CD14-positive monocyte (primary cell): ENCODE results near the gene FGF19. TPM values are rescaled to one million over a fixed set of nuclear protein-coding genes. Genes with fewer than 3 reads are reported as not detected.

ENCODE experiments used
- DNase-seq, 3 donors: peaks; one replicate each; pipeline ENCODE4 v3.0.0-alpha.2; 2011 to 2022
- H2AFZ ChIP-seq: 2 replicates; pipeline ENCODE4 v1.6.0; 2012; ENCODE audit warnings: mild to moderate bottlenecking, low read depth, low read length, inconsistent platforms; ENCODE audit not compliant: insufficient read depth, poor library complexity, severe bottlenecking
- H3K27ac ChIP-seq, 2 donors: 1 replicate in 1 of 2; 2 replicates in 1 of 2; pipeline ENCODE4 v1.5.1; 2012 to 2013; ENCODE audit warnings: low read length in 2 of 2, control low read depth in 1 of 2, inconsistent platforms in 1 of 2, low read depth in 1 of 2, mild to moderate bottlenecking in 1 of 2
- H3K27me3 ChIP-seq, 2 donors: one replicate each; pipeline versions ENCODE4 v1.6.0 to v1.6.1; 2011 to 2013; ENCODE audit warnings: low read length in 2 of 2; ENCODE audit not compliant: control insufficient read depth in 2 of 2, insufficient read depth in 2 of 2
- H3K36me3 ChIP-seq, 2 donors: replicated peaks in 1 of 2; 1 replicate in 1 of 2; 2 replicates in 1 of 2; pipeline versions ENCODE4 v1.5.1 to v1.6.1; 2012 to 2013; ENCODE audit warnings: low read length in 2 of 2, control low read depth in 1 of 2, inconsistent platforms in 1 of 2, mild to moderate bottlenecking in 1 of 2; ENCODE audit not compliant: insufficient read depth in 2 of 2, control insufficient read depth in 1 of 2
- H3K4me1 ChIP-seq, 2 donors: 1 replicate in 1 of 2; 2 replicates in 1 of 2; pipeline versions ENCODE4 v1.5.1 to v1.6.1; 2012 to 2013; ENCODE audit warnings: low read length in 2 of 2, control low read depth in 1 of 2, inconsistent platforms in 1 of 2, mild to moderate bottlenecking in 1 of 2, moderate library complexity in 1 of 2; ENCODE audit not compliant: insufficient read depth in 2 of 2, control insufficient read depth in 1 of 2
- H3K4me2 ChIP-seq: replicated peaks from 2 replicates; pipeline ENCODE3; 2012; ENCODE audit warnings: low read length, moderate library complexity, mild to moderate bottlenecking; ENCODE audit not compliant: poor library complexity, severe bottlenecking; ENCODE audit errors: extremely low read depth
- H3K4me3 ChIP-seq, 3 experiments: fragments of 200-600 bp in 1 of 3; sonication (generic) in 1 of 3; replicated peaks in 1 of 3; 1 replicate in 2 of 3; 2 replicates in 1 of 3; pipeline ENCODE4 v1.5.1; 2011 to 2013; ENCODE audit warnings: low read length in 3 of 3, mild to moderate bottlenecking in 3 of 3, control low read depth in 2 of 3, low read depth in 2 of 3, inconsistent platforms in 1 of 3, moderate library complexity in 1 of 3
- H3K79me2 ChIP-seq: 2 replicates; pipeline ENCODE4 v1.6.0; 2012; ENCODE audit warnings: mild to moderate bottlenecking, control low read depth, inconsistent platforms, low read length, moderate library complexity; ENCODE audit not compliant: insufficient read depth
- H3K9ac ChIP-seq: 2 replicates; pipeline ENCODE4 v1.6.0; 2017; ENCODE audit warnings: low read length, mild to moderate bottlenecking; ENCODE audit not compliant: insufficient read depth, poor library complexity, severe bottlenecking
- H3K9me3 ChIP-seq, 2 donors: replicated peaks in 1 of 2; 1 replicate in 1 of 2; 2 replicates in 1 of 2; pipeline versions ENCODE4 v1.5.1 to v1.6.1; 2012 to 2013; ENCODE audit warnings: low read length in 2 of 2, control low read depth in 1 of 2; ENCODE audit not compliant: control insufficient read depth in 1 of 2, insufficient read depth in 1 of 2
- H4K20me1 ChIP-seq: 2 replicates; pipeline ENCODE4 v1.6.0; 2012; ENCODE audit warnings: mild to moderate bottlenecking, low read length, control low read depth, moderate library complexity; ENCODE audit not compliant: insufficient read depth
- H3K27ac Mint-ChIP-seq, 7 donors: one replicate each; pipeline ENCODE4 v1.8.0; 2020; ENCODE audit warnings: mild to moderate bottlenecking in 7 of 7, mixed read lengths in 7 of 7, moderate library complexity in 6 of 7, inconsistent platforms in 2 of 7
- H3K27me3 Mint-ChIP-seq, 3 donors: one replicate each; pipeline ENCODE4 v1.8.0; 2021 to 2022; ENCODE audit warnings: low read depth in 3 of 3, mild to moderate bottlenecking in 3 of 3, mixed read lengths in 3 of 3, moderate library complexity in 3 of 3, inconsistent platforms in 1 of 3
- H3K36me3 Mint-ChIP-seq, 2 donors: one replicate each; pipeline ENCODE4 v1.8.0; 2020; ENCODE audit warnings: mixed read lengths in 2 of 2, inconsistent platforms in 1 of 2, mild to moderate bottlenecking in 1 of 2
- H3K4me1 Mint-ChIP-seq: one replicate; pipeline ENCODE4 v1.8.0; 2020; ENCODE audit warnings: mild to moderate bottlenecking, mixed read lengths
- H3K4me3 Mint-ChIP-seq, 2 donors: one replicate each; pipeline ENCODE4 v1.8.0; 2020; ENCODE audit warnings: mild to moderate bottlenecking in 2 of 2, mixed read lengths in 2 of 2, moderate library complexity in 1 of 2
- H3K9me3 Mint-ChIP-seq, 7 donors: one replicate each; pipeline ENCODE4 v1.8.0; 2020 to 2022; ENCODE audit warnings: mixed read lengths in 7 of 7, mild to moderate bottlenecking in 6 of 7, moderate library complexity in 6 of 7, inconsistent platforms in 2 of 7
- WGBS: methylation state at CpG from one replicate; pipeline ENCODE4 v1.1.5; 2013; ENCODE audit warnings: missing lambda C conversion rate; ENCODE audit not compliant: insufficient coverage; 5-methylcytosine and 5-hydroxymethylcytosine counted together
- intact Hi-C, 2 donors: fragments of 100-400 bp; cut with micrococcal nuclease; formaldehyde crosslinking; loops; one replicate each; pipeline versions ENCODE4 v1.15.0 to v1.15.1; 2023
- polyA plus RNA-seq, 3 donors: library from polyadenylated mRNA; depleted of rRNA in 1 of 3; unstranded in 2 of 3; stranded (reverse) in 1 of 3; fragments of 300-500 nt in 2 of 3; fragments of >200 nt in 1 of 3; fragmentation: Illumina TruSeq in 2 of 3; gene quantifications; 1 replicate in 2 of 3; 2 replicates in 1 of 3; pipeline ENCODE4 v1.2.3, GENCODE V29; 2012 to 2021
- TF ChIP-seq, protein P1 (sequence below): fragments of 200-600 bp; IDR thresholded peaks from one replicate; pipeline ENCODE4 v1.8.0; 2022; ENCODE audit warnings: antibody characterized with exemption, mild to moderate bottlenecking

FGF19 gene
- polyA plus RNA-seq, 3 donors: not detected

DNA sequence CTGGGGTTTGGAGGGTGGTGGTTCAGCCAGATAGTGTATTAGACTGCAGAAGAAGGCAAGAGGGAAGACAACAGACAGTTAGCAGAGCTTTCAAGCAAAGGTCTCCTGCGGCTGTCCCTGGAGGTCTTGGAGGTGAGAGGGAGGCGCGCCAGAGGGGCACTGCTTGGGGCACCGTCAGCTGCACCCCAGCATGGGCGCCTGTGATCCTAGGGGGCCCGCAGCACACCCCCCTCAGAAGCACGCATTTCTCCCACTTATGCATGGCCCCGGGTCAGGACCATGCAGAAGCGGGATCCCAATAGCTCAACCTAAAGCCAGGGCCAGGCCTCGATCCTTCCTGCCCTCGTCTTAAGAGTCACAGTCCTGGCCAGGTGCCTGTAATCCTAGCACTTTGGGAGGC, 44.8 kb upstream of the FGF19 start:
- no peaks in the 10 kb centered on the region for H3K9me3 ChIP-seq
- H3K27ac Mint-ChIP-seq: no peak overlapping the region
- no peaks in the 10 kb centered on the region for H3K4me1 Mint-ChIP-seq
- H3K9me3 Mint-ChIP-seq: peaks cover 0 to 3% (median 0%) of the 10 kb centered on the region in 7 donors
- intact Hi-C loops: loop anchor here in 1 of 2 donors (10.0 kb wide), 1 partner anchor 56 kb away; no protein-coding TSS in a partner anchor
- H3K27me3 ChIP-seq: no peaks in the 10 kb centered on the region
- H3K36me3 ChIP-seq: no peaks in the 10 kb centered on the region
- H4K20me1 ChIP-seq: no peaks in the 10 kb centered on the region
- no peak overlapping the region for H3K4me2 ChIP-seq
- no peak overlapping the region for H3K4me3 ChIP-seq
- H3K4me3 Mint-ChIP-seq: no peak overlapping the region
- no peak overlapping the region for H2AFZ ChIP-seq
- no peak for DNase-seq
- H3K36me3 Mint-ChIP-seq: no peaks in the 10 kb centered on the region
- peaks cover 8 to 15% (median 10%) of the 10 kb centered on the region in 3 donors for H3K27me3 Mint-ChIP-seq
- no peaks in the 10 kb centered on the region for H3K79me2 ChIP-seq
- H3K27ac ChIP-seq: no peak overlapping the region
- H3K9ac ChIP-seq: no peak overlapping the region
- H3K4me1 ChIP-seq: no peaks in the 10 kb centered on the region
- 88% methylated on average over 10 of the region's 11 CpGs for WGBS
- TF ChIP-seq, protein P1, sequence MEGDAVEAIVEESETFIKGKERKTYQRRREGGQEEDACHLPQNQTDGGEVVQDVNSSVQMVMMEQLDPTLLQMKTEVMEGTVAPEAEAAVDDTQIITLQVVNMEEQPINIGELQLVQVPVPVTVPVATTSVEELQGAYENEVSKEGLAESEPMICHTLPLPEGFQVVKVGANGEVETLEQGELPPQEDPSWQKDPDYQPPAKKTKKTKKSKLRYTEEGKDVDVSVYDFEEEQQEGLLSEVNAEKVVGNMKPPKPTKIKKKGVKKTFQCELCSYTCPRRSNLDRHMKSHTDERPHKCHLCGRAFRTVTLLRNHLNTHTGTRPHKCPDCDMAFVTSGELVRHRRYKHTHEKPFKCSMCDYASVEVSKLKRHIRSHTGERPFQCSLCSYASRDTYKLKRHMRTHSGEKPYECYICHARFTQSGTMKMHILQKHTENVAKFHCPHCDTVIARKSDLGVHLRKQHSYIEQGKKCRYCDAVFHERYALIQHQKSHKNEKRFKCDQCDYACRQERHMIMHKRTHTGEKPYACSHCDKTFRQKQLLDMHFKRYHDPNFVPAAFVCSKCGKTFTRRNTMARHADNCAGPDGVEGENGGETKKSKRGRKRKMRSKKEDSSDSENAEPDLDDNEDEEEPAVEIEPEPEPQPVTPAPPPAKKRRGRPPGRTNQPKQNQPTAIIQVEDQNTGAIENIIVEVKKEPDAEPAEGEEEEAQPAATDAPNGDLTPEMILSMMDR: no peak

DNA sequence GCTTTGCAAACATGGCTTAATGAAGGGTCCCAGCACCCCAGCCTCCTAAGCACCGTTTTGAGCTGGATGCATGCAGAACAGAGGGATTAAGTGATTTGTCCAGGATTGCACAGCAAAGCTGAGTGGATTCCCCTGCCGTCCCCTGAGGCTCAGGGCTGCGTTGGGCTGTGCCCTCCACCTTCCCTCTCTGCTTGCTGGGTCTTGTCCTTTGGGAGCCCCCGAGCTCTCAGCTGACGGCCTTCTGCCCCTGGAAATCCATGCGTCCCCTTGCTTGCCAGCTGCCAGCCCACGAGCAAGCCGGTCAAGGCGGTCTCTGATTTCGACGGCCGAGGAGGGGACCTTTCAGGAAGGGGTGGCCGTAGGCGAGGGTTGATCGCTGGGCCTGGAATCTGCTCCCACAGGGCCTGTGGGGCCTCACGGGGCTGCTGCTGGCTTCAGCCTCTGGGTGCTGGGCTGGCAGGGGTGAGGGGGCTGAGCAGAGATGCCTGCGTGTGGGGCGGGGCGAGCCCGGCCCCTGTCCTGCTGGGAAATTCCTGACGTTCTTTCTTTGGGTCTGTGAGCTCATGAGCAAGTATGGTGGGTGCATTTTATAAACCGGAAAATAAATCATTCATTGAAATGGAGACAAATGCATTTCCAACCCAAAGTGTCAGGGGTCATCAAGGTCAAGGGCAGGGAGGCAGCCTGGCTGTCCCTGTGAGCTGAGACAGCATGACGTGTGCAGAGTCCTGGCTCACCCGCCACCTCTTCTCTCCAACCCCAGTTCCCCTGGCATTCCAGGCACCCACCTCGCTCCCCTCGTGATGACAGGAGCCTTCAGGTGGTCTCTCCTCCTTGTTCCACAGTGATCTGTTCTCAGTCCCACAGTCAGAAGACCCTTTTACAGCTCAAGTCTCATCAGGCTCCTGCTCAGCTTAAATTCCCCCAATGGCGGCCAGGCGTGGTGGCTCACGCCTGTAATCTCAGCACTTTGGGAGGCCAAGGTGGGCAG, 43.2 kb upstream of the FGF19 start:
- Histone ChIP-seq H3K4me1 (no peaks in the 10 kb centered on the region), H3K9me3 (no peaks in the 10 kb centered on the region), H3K4me3 (no peak overlapping the region), H3K27ac (no peak overlapping the region), H3K4me2 (no peak overlapping the region), H4K20me1 (no peaks in the 10 kb centered on the region), H3K79me2 (no peaks in the 10 kb centered on the region), H3K27me3 (no peaks in the 10 kb centered on the region), H3K9ac (no peak overlapping the region), H2AFZ (no peak overlapping the region), H3K36me3 (no peaks in the 10 kb centered on the region)
- H3K9me3 Mint-ChIP-seq: peaks cover 0 to 3% (median 0%) of the 10 kb centered on the region in 7 donors
- no peak overlapping the region for H3K4me3 Mint-ChIP-seq
- TF ChIP-seq, protein P1: no peak
- H3K36me3 Mint-ChIP-seq: no peaks in the 10 kb centered on the region
- intact Hi-C loops: loop anchor here in 1 of 2 donors (10.0 kb wide), 1 partner anchor 58 kb away; no protein-coding TSS in a partner anchor
- no peaks in the 10 kb centered on the region for H3K4me1 Mint-ChIP-seq
- H3K27me3 Mint-ChIP-seq: peaks cover 8 to 13% (median 9%) of the 10 kb centered on the region in 3 donors
- no peak overlapping the region for H3K27ac Mint-ChIP-seq
- 78% methylated on average over 28 of the region's 29 CpGs for WGBS
- DNase-seq: no peak
